ENCODE results near the gene CDKN2A.

CDKN2A gene

DNA sequence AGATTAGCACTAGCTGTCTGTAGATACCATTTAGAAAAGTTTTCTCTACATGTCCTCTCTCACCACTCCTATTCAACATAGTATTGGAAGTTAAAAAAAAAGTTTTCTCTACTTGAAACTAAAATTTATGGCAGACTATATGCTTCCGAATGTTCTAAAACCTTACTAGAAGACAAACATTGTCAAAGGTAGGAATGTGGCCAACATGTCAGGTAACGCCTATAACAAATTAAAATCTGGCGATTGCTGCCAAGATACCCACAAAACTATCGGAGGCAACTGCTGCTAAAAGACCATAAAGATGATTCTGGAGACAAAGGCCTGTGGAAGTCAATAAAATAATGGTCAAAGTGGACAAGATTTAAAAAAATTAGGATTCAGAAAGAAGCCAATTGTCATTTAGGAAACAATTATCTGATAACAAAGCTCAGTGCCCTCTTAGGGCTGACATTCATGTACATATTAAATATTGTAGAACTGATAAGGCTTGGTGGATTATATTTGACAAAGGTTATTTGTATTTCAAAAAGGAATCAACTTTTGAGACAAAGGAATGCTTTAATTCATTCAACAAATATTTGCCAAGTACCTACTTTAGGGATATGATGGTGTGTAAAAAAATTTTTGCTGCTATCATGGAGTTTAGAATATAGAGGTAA is 52.7 kb downstream of the CDKN2A start:
- no peak for DNase-seq (ENCODE audit: low spot score)

DNA sequence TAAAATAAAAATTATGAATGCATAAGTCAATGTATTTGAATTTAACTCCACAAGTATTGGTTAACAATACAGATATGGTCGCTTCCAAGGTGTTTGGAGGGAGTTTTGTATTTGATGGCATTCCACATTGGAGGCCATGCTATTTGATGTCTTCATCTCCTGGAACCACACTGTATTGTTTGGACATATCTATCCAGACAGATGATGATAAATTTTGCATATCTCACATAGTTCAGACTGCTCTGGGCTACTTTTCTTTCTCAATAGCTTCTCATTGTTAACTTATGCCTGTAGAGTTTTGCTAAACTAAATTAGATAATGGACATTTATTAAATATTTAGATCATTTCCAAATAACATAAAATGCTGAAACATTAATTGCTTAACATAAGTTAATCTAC is 58.0 kb downstream of the CDKN2A start:
- DNase-seq (ENCODE audit: low spot score), result no peak

DNA sequence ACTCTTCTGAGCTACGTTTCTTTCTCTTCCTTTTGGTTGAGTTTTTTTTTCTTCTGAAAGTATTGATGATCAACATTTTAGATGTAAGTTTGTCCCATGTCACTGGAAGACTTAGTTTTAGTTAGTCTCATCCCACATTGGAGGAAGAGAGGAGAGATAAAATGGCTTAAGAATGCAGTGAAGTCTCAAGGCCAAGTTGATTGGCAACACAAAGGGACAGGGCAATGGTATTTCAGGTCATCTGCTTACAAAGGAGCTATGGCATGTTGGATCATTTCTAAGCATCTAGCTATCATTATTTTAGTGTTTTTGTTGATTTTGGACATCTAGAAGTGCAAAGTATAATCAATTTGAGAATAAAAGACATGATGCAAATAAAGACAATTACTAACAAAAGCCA is 58.6 kb downstream of the CDKN2A start:
- DNase-seq (ENCODE audit: low spot score), result no peak

DNA sequence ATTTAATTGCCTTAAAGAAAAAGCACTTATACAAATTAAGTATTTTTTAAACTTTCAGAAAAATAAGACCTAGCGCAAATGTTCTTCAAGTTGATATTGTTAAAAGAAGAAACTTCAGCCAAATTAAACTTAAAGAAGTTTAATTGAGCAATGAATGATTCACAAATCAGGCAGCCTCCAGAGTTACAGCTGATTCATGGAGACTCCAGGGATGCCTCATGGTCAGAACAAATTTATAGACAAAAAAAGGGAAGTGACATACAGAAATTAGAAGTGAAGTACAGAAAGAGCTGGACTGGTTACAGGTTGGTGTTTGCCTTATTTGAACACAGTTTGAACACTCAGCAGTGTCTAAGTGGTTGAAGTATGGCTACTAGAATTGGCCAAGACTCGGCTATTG is 60.3 kb downstream of the CDKN2A start:
- no peak for DNase-seq (ENCODE audit: low spot score)

DNA sequence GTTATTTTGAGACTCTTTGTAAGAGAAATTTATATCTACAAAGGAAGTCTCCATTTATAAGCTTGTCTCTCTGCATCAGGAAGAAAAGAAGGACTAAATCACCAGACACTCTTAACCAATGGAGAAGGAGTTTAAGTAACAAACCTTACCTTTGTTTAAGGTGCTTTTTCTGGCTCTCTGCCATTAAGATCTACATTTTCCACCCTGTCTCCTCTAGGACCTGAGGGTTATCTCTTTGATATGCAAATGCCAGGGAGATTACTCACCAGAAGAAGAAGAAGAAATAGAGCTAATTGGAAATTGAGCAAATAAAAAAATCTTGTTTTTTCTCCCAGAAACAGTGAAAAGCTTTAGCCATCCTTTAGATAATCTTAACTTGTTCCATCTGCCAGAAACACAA is 60.9 kb downstream of the CDKN2A start:
- DNase-seq (ENCODE audit: low spot score), result no peak

DNA sequence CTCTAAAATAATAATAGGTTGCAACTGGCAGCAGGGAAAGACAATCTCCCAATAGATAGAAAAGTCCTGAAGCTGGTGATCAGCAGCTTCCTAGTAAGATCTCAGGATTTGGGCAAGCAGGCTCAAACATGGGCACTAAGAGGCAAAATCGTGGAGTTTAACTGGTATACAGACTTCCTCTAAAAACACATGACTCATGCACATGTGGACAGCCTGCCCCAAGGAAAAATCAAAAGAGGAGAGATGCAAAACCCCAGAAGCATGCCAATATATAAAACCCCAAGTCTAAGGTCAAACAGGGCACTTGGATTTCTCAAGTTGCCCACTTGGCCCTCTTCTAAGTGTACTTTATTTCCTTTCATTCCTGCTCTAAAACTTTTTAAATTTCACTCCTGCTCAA is 62.8 kb downstream of the CDKN2A start:
- no peak for DNase-seq (ENCODE audit: low spot score)

DNA sequence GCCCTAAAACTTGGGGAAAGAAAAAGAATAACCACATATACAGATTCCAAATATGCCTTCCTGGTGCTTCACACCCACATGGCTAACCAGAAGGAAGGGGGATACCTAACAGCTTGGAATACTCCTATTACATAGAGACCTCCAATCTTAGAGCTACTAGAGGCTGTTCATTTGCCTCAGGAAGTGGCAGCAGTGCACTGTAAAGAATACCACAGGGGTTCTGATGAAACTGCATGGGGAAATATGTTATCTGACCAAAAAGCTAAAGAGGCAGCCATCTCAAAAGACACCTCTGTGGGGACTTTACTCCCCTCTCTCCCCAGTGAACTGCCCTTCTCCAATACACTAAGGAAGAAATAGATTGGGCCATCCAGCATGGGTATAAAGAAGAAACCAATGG is 66.4 kb downstream of the CDKN2A start:
- DNase-seq (ENCODE audit: low spot score), result no peak

DNA sequence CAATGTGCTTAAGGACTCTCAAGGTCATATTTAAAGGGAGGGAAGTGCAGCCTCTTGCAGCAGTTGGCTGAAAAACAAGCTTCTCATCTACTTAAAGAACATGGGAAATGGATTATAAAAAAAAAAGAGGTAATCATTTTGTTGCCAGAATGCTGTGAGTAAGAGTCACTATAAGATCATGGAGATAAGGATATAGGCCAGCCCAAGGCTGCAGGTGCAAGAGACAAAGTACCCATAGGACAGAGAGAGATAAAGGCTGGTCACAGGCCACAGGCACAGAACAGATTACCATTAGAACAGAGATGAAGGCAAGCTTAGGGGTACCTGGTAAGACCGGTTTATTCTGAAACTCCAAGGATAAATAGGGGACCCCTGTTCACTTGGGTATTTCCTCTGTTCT is 70.5 kb downstream of the CDKN2A start:
- no peak for DNase-seq (ENCODE audit: low spot score)

DNA sequence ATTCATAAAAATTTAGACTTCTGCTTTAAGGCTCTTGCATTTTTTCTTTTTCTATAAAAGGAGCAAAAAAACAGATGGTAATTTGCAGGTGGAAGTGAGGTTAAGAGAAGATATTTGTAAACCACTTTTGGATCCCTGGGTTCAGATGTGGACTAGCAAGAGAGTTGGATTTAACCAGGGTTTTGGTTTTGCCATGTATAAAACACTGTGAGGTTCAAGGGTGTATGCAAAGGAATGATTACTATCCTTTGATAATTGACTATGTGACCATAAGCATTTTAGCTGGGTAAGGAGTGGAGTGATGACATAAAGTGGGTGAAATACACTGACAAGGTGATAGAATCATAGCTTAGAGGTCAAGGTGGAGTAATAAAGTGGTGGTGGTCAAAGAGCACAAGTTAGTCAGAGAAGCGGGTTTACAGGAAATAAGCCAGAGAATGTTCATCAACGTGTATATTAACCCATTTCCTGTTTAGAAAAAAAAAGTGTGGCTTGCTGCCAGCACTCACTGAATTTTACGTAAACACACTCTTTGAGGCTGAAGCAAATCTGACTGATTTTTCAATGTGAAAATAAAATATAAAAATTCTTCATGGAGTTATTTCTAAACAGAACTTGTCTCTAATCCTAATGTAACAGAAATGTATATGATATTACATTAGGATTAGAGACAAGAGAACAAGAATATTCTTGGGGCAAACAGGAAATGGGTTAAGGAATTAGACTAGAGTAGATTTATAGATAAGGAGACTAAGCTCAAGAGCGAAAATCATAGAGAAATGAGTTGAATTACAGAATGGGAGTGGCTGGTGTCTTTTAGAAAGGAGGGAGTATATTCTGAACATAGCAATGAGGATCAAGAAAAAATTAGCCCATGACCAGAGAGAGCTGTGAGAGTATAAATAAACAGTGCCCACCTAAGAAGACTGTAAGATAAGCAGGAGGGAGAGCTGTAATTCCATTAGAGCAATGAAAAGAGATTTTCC is 74.5 kb downstream of the CDKN2A start:
- no peak for DNase-seq (ENCODE audit: low spot score)
